ENCODE data around the gene DDX42.
"Not testable (repeated sequence)": the region's sequence is repeated elsewhere in the genome, so short reads cannot be mapped to it uniquely, and the experiment has no call there.

DDX42 gene

GRCh38 chr17:63783522-63783921 lies 9.6 kb downstream of the DDX42 start:
- DNase-seq: no peak

GRCh38 chr17:63785556-63785955 lies 11.6 kb downstream of the DDX42 start:
- no peak for DNase-seq

- DNase-seq: no peak
Observed at GRCh38 chr17:63786117-63786516, 12.1 kb downstream of the DDX42 start.

GRCh38 chr17:63786971-63787711 lies 13.2 kb downstream of the DDX42 start:
- DNase-seq: no peak

GRCh38 chr17:63790057-63790456 lies 16.1 kb downstream of the DDX42 start:
- DNase-seq: no peak

- DNase-seq: no peak
Observed at GRCh38 chr17:63792055-63792729, 18.2 kb downstream of the DDX42 start.

- DNase-seq: not testable (repeated sequence)
Observed at GRCh38 chr17:63796375-63796774, 22.4 kb downstream of the DDX42 start.

GRCh38 chr17:63798572-63799106 lies 24.7 kb downstream of the DDX42 start:
- DNase-seq: no peak

GRCh38 chr17:63800783-63801182 lies 26.8 kb downstream of the DDX42 start:
- DNase-seq: no peak

- DNase-seq: no peak
Observed at GRCh38 chr17:63804328-63804727, 30.4 kb downstream of the DDX42 start.

GRCh38 chr17:63805591-63805990 lies 31.6 kb downstream of the DDX42 start:
- no peak for DNase-seq

GRCh38 chr17:63809970-63810369 lies 36.0 kb downstream of the DDX42 start:
- no peak for DNase-seq

GRCh38 chr17:63816123-63816522 lies 42.2 kb downstream of the DDX42 start:
- no peak for DNase-seq

GRCh38 chr17:63816669-63817068 lies 42.7 kb downstream of the DDX42 start:
- DNase-seq: no peak

GRCh38 chr17:63817736-63818385 lies 43.9 kb downstream of the DDX42 start:
- no peak for DNase-seq

- no peak for DNase-seq
Observed at GRCh38 chr17:63819131-63819530, 45.2 kb downstream of the DDX42 start.

GRCh38 chr17:63819585-63820537 lies 45.9 kb downstream of the DDX42 start:
- DNase-seq: no peak

- DNase-seq: no peak
Observed at GRCh38 chr17:63820963-63821561, 47.1 kb downstream of the DDX42 start.

GRCh38 chr17:63821804-63822203 lies 47.8 kb downstream of the DDX42 start:
- DNase-seq: no peak

GRCh38 chr17:63822537-63822936 lies 48.6 kb downstream of the DDX42 start:
- no peak for DNase-seq

GRCh38 chr17:63823659-63824331 lies 49.8 kb downstream of the DDX42 start:
- DNase-seq: no peak

- no peak for DNase-seq
Observed at GRCh38 chr17:63824362-63824761, 50.4 kb downstream of the DDX42 start.

Data from NCI-H446 (cell line).